Measurements from ENCODE around the gene GNB1L. TPM values are rescaled to one million over a fixed set of nuclear protein-coding genes. Genes with fewer than 3 reads are reported as not detected.

The GNB1L gene
- total RNA-seq, 2 donors from 2014 or later: 5.6 to 12.0 TPM

- WGBS: 92% methylated on average over 17 of the region's 17 CpGs
- no peak for DNase-seq (ENCODE audit: low spot score)
- Histone ChIP-seq H3K9me3 (no peaks in the 10 kb centered on the region), H3K36me3 (no peaks in the 10 kb centered on the region), H3K27ac (no peak overlapping the region), H3K4me1 (replicated peaks) (no peaks in the 10 kb centered on the region), H3K27me3 (replicated peaks; ENCODE audit: insufficient read depth) (no peaks in the 10 kb centered on the region), H3K4me3 (no peak overlapping the region)
- intact Hi-C loops (cut with DNase I): no loop called here
- no peak for TF ChIP-seq POLR2A (IDR thresholded peaks at IDR 0.05)
- no peak for TF ChIP-seq CTCF (IDR thresholded peaks at IDR 0.05)
- no peak for TF ChIP-seq POLR2AphosphoS5 (IDR thresholded peaks at IDR 0.05)
Measured at GRCh38 chr22:19818324-19819207, 36.1 kb downstream of the GNB1L start.

DNA sequence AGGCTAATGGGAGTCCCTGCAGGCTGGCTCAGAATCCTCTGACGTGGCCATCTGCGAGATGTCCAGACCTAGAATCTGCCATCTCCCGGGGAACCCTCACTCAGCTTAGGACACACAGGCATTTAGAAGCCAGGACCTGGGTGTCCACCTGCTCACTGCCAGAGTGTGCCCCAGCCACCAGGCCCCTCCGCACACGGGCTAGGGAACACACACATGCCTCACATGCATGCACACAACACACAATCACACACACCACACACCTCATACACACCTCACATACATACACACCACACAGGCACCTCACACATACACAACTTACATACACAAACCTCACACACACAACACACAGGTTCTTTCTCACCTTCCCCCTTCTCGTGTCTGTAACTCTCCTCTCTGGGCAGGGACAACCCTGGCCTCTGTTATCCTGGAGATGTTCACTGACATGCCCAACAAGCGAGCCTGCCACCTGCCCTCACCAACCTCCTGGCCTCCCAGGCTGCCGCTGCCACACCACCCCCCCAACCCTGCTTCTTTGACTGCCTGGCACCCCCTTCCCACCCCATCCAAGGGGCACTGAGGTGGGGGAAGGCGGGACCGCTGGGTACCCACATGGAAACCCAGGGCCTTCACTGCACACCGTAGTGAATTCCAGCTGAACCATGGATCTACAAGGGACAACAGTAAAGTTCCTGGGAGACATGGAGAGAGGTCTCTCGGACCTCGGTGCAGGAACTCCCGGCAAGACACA is 38.1 kb downstream of the GNB1L start:
- Histone ChIP-seq H3K27me3 (replicated peaks; ENCODE audit: insufficient read depth) (no peaks in the 10 kb centered on the region), H3K4me1 (replicated peaks) (no peaks in the 10 kb centered on the region), H3K9me3 (no peaks in the 10 kb centered on the region), H3K4me3 (no peak overlapping the region), H3K27ac (no peak overlapping the region), H3K36me3 (no peaks in the 10 kb centered on the region)
- TF ChIP-seq POLR2AphosphoS5 (IDR thresholded peaks at IDR 0.05) (no peak), POLR2A (IDR thresholded peaks at IDR 0.05) (no peak), CTCF (IDR thresholded peaks at IDR 0.05) (no peak)
- intact Hi-C loops (cut with DNase I): no loop called here
- no peak for DNase-seq (ENCODE audit: low spot score)
- WGBS: 91% methylated on average over 14 of the region's 14 CpGs

DNA sequence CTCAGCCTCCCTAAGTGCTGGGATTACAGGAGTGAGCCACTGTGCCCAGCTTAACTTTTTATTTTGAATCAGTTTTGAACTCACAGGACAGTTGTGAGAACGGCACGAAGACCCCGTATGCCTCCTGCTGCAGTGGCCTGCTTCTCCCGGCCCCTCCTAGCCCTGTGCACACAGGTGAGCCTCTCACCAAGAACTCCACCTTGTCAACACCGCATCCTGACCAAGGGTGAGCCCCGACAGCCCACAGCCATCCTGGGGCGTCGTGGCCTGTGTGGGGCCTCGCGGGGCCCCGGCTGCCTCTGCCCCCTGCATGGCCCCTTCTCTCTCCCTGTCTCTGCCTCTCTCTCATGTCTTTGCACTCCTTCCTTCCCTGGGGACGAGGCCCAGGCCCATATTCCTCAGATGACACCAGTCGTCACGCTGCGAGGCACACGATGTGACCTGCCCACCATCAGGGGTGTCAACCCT is 38.8 kb downstream of the GNB1L start:
- Histone ChIP-seq H3K4me1 (replicated peaks) (no peaks in the 10 kb centered on the region), H3K4me3 (no peak overlapping the region), H3K9me3 (no peaks in the 10 kb centered on the region), H3K36me3 (no peaks in the 10 kb centered on the region), H3K27me3 (replicated peaks; ENCODE audit: insufficient read depth) (no peaks in the 10 kb centered on the region), H3K27ac (no peak overlapping the region)
- TF ChIP-seq POLR2AphosphoS5 (IDR thresholded peaks at IDR 0.05): no peak
- TF ChIP-seq POLR2A (IDR thresholded peaks at IDR 0.05): no peak
- no peak for TF ChIP-seq CTCF (IDR thresholded peaks at IDR 0.05)
- no peak for DNase-seq (ENCODE audit: low spot score)
- 90% methylated on average over 14 of the region's 16 CpGs for WGBS
- intact Hi-C loops (cut with DNase I): no loop called here

- TF ChIP-seq POLR2A (IDR thresholded peaks at IDR 0.05) (no peak), POLR2AphosphoS5 (IDR thresholded peaks at IDR 0.05) (no peak), CTCF (IDR thresholded peaks at IDR 0.05) (no peak)
- Histone ChIP-seq H3K27ac (no peak overlapping the region), H3K27me3 (replicated peaks; ENCODE audit: insufficient read depth) (no peaks in the 10 kb centered on the region), H3K9me3 (no peaks in the 10 kb centered on the region), H3K4me1 (replicated peaks) (no peaks in the 10 kb centered on the region), H3K36me3 (no peaks in the 10 kb centered on the region), H3K4me3 (no peak overlapping the region)
- intact Hi-C loops (cut with DNase I): no loop called here
- 83% methylated on average over 18 of the region's 18 CpGs for WGBS
- DNase-seq (ENCODE audit: low spot score): no peak
Measured at GRCh38 chr22:19815093-19815822, 39.4 kb downstream of the GNB1L start.

Measured in prostate gland (tissue), 2 donors.